HG03175 (cell line): Measurements from ENCODE around the gene SEBOX.
"Not testable (repeated sequence)": the region's sequence is repeated elsewhere in the genome, so short reads cannot be mapped to it uniquely, and the experiment has no call there.

Experiments
- ATAC-seq: cut with Tn5 transposase; IDR thresholded peaks from one replicate; pipeline ENCODE4 v1.9.1; 2021; ENCODE audit warnings: mild to moderate bottlenecking, moderate library complexity; ENCODE audit not compliant: unreplicated experiment

SEBOX gene

GRCh38 chr17:28342313-28342712 lies 22.7 kb downstream of the SEBOX start:
- no peak for ATAC-seq

GRCh38 chr17:28341516-28341915 lies 23.5 kb downstream of the SEBOX start:
- no peak for ATAC-seq

GRCh38 chr17:28340374-28340773 lies 24.6 kb downstream of the SEBOX start:
- ATAC-seq: no peak

GRCh38 chr17:28339431-28339830 lies 25.6 kb downstream of the SEBOX start:
- ATAC-seq: no peak

- ATAC-seq: not testable (repeated sequence)
These were observed 26.2 kb downstream of the SEBOX start for GRCh38 chr17:28338769-28339212.

DNA sequence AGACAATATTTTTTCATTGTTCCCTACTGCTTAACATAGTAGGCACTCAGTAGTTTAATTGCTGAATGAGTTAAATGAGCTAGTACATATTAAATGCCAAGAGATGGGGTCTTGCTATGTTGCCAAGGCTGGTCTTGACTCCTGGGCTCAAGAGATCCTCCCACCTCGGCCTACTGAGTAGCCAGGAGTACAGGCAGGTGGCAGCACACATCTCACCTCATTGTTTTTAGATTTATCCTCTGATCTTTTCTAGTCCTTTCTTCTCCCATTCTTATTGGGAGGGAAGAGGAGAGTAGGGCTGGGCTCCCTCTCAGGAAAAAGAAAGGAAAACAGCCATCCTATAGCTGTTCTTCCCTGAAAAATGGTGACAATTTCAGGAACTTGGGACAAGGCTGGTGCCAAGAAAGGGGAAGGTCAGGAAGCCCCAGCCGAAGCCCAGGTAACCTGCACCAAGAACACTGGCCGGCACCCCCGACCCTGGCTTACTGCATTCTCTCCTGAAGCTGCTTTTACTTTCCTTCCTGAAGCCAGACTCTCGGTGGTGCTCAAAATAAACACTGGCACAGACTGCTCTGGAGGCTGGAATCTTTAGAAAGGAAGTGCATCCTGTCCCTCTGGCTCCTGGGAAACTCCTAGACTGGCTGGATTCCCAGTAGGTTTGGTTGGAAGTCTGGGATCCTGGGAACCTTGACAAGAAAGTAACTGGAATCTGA lies 26.8 kb downstream of the SEBOX start:
- no peak for ATAC-seq

DNA sequence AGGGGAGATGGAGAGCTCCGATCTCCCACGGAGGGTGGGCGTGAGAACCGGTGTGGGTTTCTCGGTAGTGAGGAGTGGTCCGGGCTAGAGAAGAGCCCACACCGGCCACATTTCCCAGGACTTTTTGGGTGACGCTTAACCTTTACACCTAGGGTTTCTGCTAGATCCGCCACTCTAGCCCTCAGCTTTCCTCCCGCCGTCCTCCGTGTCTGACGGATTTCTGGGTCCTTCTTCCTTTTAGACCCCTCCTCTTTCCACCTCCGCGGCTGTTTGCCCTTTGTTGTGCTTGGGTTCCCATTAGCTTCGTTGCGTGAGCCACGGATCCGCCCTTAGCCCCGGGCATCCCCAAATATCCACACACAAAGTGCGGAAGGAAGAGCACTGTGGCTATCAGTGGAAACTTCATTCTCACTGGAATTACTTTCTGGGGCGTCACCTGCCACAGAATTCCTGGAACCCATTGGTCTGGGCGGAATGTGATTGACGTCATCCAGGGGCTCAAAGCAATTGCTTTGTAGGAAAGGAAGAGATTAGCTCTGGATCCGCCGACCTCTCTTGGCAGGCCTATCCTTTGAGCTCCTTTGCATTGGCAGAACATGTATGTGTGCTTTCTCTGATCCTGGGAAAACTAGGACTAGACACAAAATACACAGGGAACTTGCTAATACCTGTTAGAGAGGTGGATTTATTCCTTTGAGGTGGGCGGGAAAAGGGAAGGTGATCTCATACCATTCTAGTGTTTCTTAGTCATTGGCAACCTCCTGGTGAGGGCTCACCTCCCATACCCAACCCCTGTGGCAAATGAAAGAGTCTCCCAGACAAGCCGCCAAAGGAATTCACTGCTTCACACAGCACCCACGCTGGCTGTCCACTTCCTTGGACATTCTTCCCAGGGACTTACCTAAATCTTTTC lies 28.8 kb downstream of the SEBOX start:
- no peak for ATAC-seq

- ATAC-seq: peak; percentile 96
These were observed 29.6 kb downstream of the SEBOX start, which contains the start of the genes IFT20 and TNFAIP1 for GRCh38 chr17:28335201-28335958. Gene IFT20, minus strand, starts transcription at chr17:28335472. Its CDS starts 3,487 bp downstream, at chr17:28331985. Gene TNFAIP1, plus strand, starts transcription at chr17:28335761. Its CDS starts 3,761 bp downstream, at chr17:28339522.

DNA sequence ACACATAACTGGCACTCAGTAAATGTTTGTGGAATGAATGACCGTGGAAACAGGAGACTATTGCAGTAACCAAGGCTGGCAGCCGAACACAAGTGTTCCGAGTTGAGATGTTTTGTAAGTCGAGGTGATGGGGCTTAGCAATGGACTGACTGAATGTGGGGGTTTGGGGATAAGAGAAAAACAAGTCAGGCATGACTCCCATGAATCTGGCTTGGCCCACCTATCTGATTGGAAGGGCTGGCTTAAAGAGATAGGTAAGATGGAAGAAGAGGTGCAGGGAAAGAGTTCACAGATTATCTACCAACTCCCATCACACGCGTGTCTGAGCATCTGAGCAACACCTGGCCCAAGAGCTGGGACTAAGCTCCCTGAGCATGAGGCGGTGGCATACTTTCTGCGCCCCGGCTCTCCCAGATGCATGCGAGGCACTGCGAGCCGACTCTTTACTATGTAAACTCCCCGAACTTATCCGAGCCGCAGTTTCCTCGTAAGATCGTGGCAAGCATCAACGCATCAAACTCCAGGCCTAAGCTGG lies 30.3 kb downstream of the SEBOX start:
- ATAC-seq: no peak

- no peak for ATAC-seq
These were observed 30.8 kb downstream of the SEBOX start for GRCh38 chr17:28334171-28334570.

- no peak for ATAC-seq
These were observed 31.8 kb downstream of the SEBOX start for GRCh38 chr17:28333083-28333746.

DNA sequence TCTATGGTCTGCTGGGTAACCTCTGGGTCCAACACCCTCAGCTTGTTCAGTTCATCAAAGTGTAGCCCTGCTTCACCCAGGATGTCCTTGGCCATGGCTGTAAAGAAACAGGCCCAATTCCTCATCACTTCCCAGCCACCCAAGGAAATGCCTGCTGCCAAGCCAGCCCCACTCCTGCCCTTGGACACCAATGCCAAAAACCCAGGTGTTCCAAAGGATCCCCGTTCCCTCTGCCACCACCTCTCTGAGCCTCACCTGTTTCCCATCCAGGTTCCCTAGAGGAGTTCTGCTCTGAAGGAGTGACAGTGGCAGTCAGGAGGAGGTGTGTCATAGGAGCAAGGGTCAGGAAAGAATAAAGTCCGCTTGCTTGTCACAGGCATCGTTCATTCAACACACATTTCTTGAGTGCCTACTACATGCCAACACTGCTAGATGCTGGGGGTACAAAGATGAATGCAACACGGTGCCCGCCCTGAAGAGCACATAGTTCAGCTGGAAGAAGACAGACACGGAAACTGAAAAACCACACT lies 33.0 kb downstream of the SEBOX start:
- ATAC-seq: no peak

GRCh38 chr17:28330671-28331070 lies 34.3 kb downstream of the SEBOX start:
- ATAC-seq: no peak

GRCh38 chr17:28328325-28328724 lies 36.7 kb downstream of the SEBOX start:
- no peak for ATAC-seq

DNA sequence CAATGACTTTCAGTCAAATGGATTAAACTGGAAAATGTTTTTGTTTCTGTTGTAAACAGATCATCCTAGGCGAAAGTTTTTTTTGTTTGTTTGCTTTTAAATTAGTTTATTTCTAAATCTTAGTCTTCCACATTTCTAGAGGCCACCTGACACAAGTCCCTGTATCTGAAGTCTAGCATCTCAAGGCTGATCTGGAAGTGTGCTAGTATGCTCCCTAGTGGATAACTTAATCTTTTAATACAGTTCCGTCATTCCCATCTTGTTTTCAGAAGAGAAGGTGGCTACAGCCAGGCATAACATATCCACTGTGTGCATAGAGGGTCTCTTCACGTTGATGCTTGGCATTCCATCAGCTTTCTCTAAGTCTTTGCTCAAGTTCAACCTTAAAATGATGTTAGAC lies 37.3 kb downstream of the SEBOX start:
- no peak for ATAC-seq

DNA sequence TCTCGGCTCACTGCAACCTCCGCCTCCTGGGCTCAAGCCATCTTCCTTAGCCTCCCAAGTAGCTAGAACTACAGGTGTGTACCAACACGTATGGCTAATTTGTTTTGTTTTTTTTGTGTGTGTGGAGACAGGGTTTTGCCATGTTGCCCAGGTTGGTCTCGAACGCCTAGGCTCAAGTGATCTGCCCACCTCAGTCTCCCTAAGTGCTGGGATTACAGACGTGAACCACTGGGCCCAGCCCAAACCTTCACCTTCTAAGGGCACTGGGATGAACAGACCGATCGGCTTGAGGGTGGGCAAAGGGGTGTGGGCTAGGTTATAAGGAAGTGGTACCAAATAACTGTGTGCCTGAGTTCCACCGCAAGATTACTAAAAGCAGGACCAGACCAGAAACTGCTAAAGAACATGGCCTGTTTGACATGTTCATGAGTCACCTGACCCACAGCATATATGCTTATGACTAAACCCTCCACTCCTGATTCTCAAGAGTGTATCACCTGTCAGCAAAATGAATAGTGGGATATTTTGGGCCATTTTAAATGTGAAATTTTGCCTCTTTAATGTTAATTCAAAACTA lies 37.9 kb downstream of the SEBOX start:
- ATAC-seq: no peak

DNA sequence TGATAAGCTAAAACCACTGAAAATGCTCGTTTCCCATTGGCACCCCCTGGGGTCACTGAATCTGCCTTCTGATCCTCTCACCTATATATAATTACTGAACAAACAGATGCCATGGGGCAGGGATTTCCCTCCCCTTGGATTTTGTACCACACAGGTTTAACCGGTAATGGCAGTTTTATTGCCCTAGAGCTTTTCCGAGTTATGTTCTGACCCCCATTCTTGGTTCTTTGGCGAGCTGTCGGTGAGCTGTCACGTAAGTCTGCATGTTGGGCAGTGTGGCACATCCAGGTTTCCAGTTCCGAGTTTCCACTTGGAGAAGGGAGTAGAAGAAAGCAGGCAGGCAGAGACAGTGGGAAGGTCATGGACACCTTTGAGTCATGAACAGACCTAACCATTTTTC lies 38.9 kb downstream of the SEBOX start:
- no peak for ATAC-seq

- ATAC-seq: no peak
These were observed 39.8 kb downstream of the SEBOX start for GRCh38 chr17:28325211-28325610.

- no peak for ATAC-seq
These were observed 40.2 kb downstream of the SEBOX start for GRCh38 chr17:28324781-28325180.
